SJSA1 (cell line): ENCODE results near the gene RALGDS. TPM values are rescaled to one million over a fixed set of nuclear protein-coding genes. Genes with fewer than 3 reads are reported as not detected.
"Not testable (repeated sequence)": the region's sequence is repeated elsewhere in the genome, so short reads cannot be mapped to it uniquely, and the experiment has no call there.

Experiments used
- DNase-seq, 2 experiments: peaks; one replicate each; pipeline ENCODE4 v3.0.0-alpha.2; 2015 to 2020; ENCODE audit warnings: low spot score in 2 of 2, low read depth in 1 of 2
- H3K27ac ChIP-seq: fragments of 250-450 bp; sonication (Bioruptor Pico); 2 replicates; pipeline ENCODE4 v1.5.1; 2020; ENCODE audit warnings: mild to moderate bottlenecking, moderate library complexity
- H3K27me3 ChIP-seq: fragments of 250-450 bp; sonication (Bioruptor Pico); replicated peaks from 2 replicates; pipeline ENCODE4 v1.5.1; 2020; ENCODE audit warnings: mild to moderate bottlenecking, moderate library complexity
- H3K36me3 ChIP-seq: fragments of 250-450 bp; sonication (Bioruptor Pico); 2 replicates; pipeline ENCODE4 v1.5.1; 2020; ENCODE audit warnings: mild to moderate bottlenecking
- H3K4me1 ChIP-seq: fragments of 250-450 bp; sonication (Bioruptor Pico); replicated peaks from 2 replicates; pipeline ENCODE4 v1.6.1; 2021; ENCODE audit warnings: mild to moderate bottlenecking
- H3K4me3 ChIP-seq: fragments of 250-450 bp; sonication (Bioruptor Pico); 2 replicates; pipeline ENCODE4 v1.5.1; 2020; ENCODE audit warnings: mild to moderate bottlenecking
- H3K9me3 ChIP-seq: fragments of 250-450 bp; sonication (Bioruptor Pico); replicated peaks from 2 replicates; pipeline ENCODE4 v1.5.1; 2020; ENCODE audit warnings: mild to moderate bottlenecking
- total RNA-seq: library from RNA; depleted of rRNA; stranded (reverse); fragments of >200 nt; shearing (Covaris generic); gene quantifications from 2 replicates; pipeline ENCODE4 v1.2.3, GENCODE V29; 2014

Gene RALGDS
- total RNA-seq, 1 experiment from 2014 or later = 8.6 TPM

- no peaks in the 10 kb centered on the region for H3K9me3 ChIP-seq
- no peaks in the 10 kb centered on the region for H3K27me3 ChIP-seq
- no peak overlapping the region for H3K27ac ChIP-seq
- DNase-seq = no peak
- H3K36me3 ChIP-seq = no peaks in the 10 kb centered on the region
- H3K4me1 ChIP-seq = peaks cover 29% of the 10 kb centered on the region
- no peak overlapping the region for H3K4me3 ChIP-seq
Measured at GRCh38 chr9:133078486-133078885, 42.6 kb downstream of the RALGDS start.

DNA sequence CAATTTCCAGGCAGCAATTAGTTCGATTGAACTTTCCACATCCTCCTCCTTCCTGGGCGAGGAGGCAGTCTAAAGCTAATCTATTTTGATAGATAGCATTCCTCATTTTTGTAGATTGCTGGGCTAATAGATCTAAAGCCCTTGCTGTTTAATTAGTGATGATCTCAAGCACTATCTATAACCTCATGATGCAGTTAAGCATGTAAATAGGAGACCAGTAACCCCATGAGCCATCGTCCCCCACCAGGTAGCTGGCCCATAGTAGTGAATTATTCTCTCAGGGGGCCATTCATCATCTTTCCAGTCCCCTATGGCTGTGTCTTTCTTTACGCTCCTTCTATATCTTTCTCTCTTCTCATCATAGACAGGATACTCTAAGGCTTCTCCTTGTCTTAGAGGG, 44.3 kb downstream of the RALGDS start:
- H3K27me3 ChIP-seq = no peaks in the 10 kb centered on the region
- no peaks in the 10 kb centered on the region for H3K9me3 ChIP-seq
- no peaks in the 10 kb centered on the region for H3K36me3 ChIP-seq
- H3K27ac ChIP-seq = peak overlapping the region; percentile 56
- no peak for DNase-seq
- H3K4me1 ChIP-seq = peaks cover 29% of the 10 kb centered on the region
- no peak overlapping the region for H3K4me3 ChIP-seq

- H3K36me3 ChIP-seq = no peaks in the 10 kb centered on the region
- DNase-seq = peak; percentile 67 to 86
- H3K9me3 ChIP-seq = no peaks in the 10 kb centered on the region
- H3K27ac ChIP-seq = peak overlapping the region; percentile 56
- peaks cover 29% of the 10 kb centered on the region for H3K4me1 ChIP-seq
- H3K27me3 ChIP-seq = no peaks in the 10 kb centered on the region
- H3K4me3 ChIP-seq = no peak overlapping the region
Measured at GRCh38 chr9:133075925-133076630, 45.0 kb downstream of the RALGDS start.

DNA sequence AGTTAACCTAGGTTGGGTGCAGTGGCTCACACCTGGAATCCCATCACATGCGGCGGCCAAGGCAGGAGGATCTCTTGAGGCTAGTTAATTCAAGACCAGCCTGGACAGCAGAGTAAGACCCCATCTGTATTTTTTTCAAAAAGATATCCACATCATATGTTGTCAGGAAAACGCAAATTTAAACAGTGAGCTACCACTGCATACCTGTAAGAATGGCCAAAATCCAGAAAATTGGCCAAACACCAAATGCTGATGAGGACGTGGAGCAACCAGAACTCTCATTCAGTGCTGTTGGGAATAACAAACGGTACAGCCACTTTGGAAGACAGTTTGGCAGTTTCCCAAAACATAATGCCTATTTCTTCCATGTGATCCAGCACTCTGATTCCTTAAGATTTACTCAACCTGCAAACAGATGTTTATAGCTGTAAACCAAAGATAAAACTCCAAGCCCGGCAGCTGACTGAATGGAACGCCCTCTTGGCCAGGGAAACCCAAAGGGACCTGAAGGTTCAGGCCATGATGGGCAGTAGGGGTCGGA, 46.9 kb downstream of the RALGDS start:
- no peaks in the 10 kb centered on the region for H3K27me3 ChIP-seq
- no peaks in the 10 kb centered on the region for H3K36me3 ChIP-seq
- H3K27ac ChIP-seq = no peak overlapping the region
- H3K4me3 ChIP-seq = no peak overlapping the region
- H3K4me1 ChIP-seq = peaks cover 29% of the 10 kb centered on the region
- no peaks in the 10 kb centered on the region for H3K9me3 ChIP-seq
- peak in 1 of 2 experiments; percentile 15 for DNase-seq

- H3K4me3 ChIP-seq = no peak overlapping the region
- H3K4me1 ChIP-seq = peaks cover 29% of the 10 kb centered on the region
Measured at GRCh38 chr9:133073086-133074014, 47.7 kb downstream of the RALGDS start.

DNA sequence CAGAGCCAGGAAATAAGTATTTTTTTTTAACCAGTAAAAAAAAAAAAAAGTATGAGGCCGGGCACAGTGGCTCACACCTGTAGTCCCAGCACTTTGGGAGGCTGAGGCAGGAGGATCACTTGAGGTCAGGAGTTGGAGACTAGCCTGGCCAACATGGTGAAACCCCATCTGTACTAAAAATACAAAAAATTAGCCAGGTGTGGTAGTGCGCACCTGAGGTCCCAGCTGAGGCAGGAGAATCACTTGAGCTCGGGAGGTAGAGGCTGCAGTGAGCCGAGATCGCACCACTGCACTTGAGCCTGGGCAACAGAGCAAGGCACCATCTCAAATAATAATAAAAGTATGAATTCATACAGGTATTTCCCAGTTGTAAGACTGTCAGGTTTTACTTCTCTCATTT, 48.8 kb downstream of the RALGDS start:
- peaks cover 29% of the 10 kb centered on the region for H3K4me1 ChIP-seq
- not testable (repeated sequence) for DNase-seq, H3K4me3 ChIP-seq, H3K27me3 ChIP-seq, H3K36me3 ChIP-seq, H3K9me3 ChIP-seq, H3K27ac ChIP-seq

More at GRCh38 chr9:133073086-133074014, 47.7 kb downstream of the RALGDS start:
- Histone ChIP-seq H3K9me3 (no peaks in the 10 kb centered on the region), H3K27me3 (no peaks in the 10 kb centered on the region), H3K36me3 (no peaks in the 10 kb centered on the region), H3K27ac (no peak overlapping the region)
- DNase-seq = no peak

DNA sequence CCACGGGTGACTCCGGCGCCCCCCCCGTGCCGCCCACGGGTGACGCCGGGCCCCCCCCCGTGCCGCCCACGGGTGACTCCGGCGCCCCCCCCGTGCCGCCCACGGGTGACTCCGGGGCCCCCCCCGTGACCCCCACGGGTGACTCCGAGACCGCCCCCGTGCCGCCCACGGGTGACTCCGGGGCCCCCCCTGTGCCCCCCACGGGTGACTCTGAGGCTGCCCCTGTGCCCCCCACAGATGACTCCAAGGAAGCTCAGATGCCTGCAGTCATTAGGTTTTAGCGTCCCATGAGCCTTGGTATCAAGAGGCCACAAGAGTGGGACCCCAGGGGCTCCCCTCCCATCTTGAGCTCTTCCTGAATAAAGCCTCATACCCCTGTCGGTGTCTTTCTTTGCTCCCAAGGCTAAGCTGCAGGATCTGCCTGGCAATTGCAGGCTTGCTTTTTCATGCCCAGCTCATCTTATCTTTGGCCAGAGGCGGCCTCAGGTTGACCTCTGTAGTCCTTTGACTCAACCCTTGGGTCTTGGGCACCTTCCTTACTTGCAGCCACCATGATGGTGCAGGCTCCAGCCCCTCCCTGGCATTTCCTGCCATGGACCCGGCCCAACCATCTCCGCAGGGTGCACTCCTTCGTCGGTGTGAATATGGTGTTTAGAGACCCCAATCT, 49.4 kb downstream of the RALGDS start:
- no peak for DNase-seq

DNA sequence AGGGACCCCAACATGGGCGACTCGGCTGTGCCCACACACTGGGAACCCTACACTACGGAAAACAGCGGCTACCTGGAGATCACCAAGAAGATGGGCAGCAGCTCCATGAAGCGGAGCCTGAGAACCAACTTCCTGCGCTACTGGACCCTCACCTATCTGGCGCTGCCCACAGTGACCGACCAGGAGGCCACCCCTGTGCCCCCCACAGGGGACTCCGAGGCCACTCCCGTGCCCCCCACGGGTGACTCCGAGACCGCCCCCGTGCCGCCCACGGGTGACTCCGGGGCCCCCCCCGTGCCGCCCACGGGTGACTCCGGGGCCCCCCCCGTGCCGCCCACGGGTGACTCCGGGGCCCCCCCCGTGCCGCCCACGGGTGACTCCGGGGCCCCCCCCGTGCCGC, 50.1 kb downstream of the RALGDS start:
- H3K4me1 ChIP-seq = peaks cover 20% of the 10 kb centered on the region
- not testable (repeated sequence) for H3K4me3 ChIP-seq, H3K9me3 ChIP-seq, DNase-seq, H3K27me3 ChIP-seq, H3K27ac ChIP-seq, H3K36me3 ChIP-seq

More for the DNA sequence above, 49.4 kb downstream of the RALGDS start:
- Histone ChIP-seq H3K4me3 (no peak overlapping the region), H3K27ac (no peak overlapping the region), H3K36me3 (no peaks in the 10 kb centered on the region), H3K4me1 (peaks cover 25% of the 10 kb centered on the region), H3K9me3 (no peaks in the 10 kb centered on the region), H3K27me3 (no peaks in the 10 kb centered on the region)

DNA sequence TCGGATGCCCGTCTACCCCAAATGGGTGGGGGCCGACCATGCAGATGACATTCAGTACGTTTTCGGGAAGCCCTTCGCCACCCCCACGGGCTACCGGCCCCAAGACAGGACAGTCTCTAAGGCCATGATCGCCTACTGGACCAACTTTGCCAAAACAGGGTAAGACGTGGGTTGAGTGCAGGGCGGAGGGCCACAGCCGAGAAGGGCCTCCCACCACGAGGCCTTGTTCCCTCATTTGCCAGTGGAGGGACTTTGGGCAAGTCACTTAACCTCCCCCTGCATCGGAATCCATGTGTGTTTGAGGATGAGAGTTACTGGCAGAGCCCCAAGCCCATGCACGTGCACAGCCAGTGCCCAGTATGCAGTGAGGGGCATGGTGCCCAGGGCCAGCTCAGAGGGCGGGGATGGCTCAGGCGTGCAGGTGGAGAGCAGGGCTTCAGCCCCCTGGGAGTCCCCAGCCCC, 50.5 kb downstream of the RALGDS start:
- H3K9me3 ChIP-seq, DNase-seq, H3K27me3 ChIP-seq: not testable (repeated sequence)

GRCh38 chr9:133068431-133068830, 52.6 kb downstream of the RALGDS start:
- H3K27ac ChIP-seq, H3K4me3 ChIP-seq, H3K27me3 ChIP-seq, DNase-seq, H3K36me3 ChIP-seq, H3K9me3 ChIP-seq, H3K4me1 ChIP-seq: not testable (repeated sequence)

More for the DNA sequence above, 50.5 kb downstream of the RALGDS start:
- peaks cover 17% of the 10 kb centered on the region for H3K4me1 ChIP-seq
- H3K4me3 ChIP-seq, H3K36me3 ChIP-seq, H3K27ac ChIP-seq: not testable (repeated sequence)

GRCh38 chr9:133067813-133068212, 53.2 kb downstream of the RALGDS start:
- Histone ChIP-seq H3K36me3 (no peaks in the 10 kb centered on the region), H3K27me3 (no peaks in the 10 kb centered on the region), H3K4me1 (no peaks in the 10 kb centered on the region), H3K4me3 (no peak overlapping the region), H3K9me3 (no peaks in the 10 kb centered on the region), H3K27ac (no peak overlapping the region)
- no peak for DNase-seq

GRCh38 chr9:133067006-133067405, 54.0 kb downstream of the RALGDS start:
- Histone ChIP-seq H3K9me3 (no peaks in the 10 kb centered on the region), H3K4me3 (no peak overlapping the region), H3K27me3 (no peaks in the 10 kb centered on the region), H3K36me3 (no peaks in the 10 kb centered on the region), H3K4me1 (no peaks in the 10 kb centered on the region), H3K27ac (no peak overlapping the region)
- DNase-seq = no peak

GRCh38 chr9:133066181-133066983, 54.7 kb downstream of the RALGDS start:
- Histone ChIP-seq H3K27ac (no peak overlapping the region), H3K27me3 (no peaks in the 10 kb centered on the region), H3K36me3 (no peaks in the 10 kb centered on the region), H3K4me1 (no peaks in the 10 kb centered on the region), H3K4me3 (no peak overlapping the region), H3K9me3 (no peaks in the 10 kb centered on the region)
- DNase-seq = no peak
